ENCODE measurements around the gene CXXC4. TPM values are rescaled to one million over a fixed set of nuclear protein-coding genes. Genes with fewer than 3 reads are reported as not detected.

CXXC4 gene
- total and polyA plus RNA-seq, 2 experiments from 2014 or later = 1.6 to 3.0 TPM

GRCh38 chr4:104494185-104494584, 509 bp downstream of the CXXC4 start (continued):
- no peak for TF ChIP-seq CTCF (conservative IDR thresholded peaks at IDR 0.05; ENCODE audit: low read depth in 2 of 2)
- TF ChIP-seq STAT1 (IDR thresholded peaks at IDR 0.05; ENCODE audit: unreplicated experiment) = no peak
- TF ChIP-seq POLR2AphosphoS5 (IDR thresholded peaks at IDR 0.05; ENCODE audit: low read depth) = no peak
- TF ChIP-seq REST (IDR thresholded peaks at IDR 0.05; ENCODE audit: unreplicated experiment) = no peak
- no peak for TF ChIP-seq JUNB (IDR thresholded peaks at IDR 0.05; ENCODE audit: unreplicated experiment)

- DNase-seq (ENCODE audit: low spot score) = no peak
- Histone ChIP-seq H3K4me3 (peak overlapping the region; percentile 91), H3K4me1 (ENCODE audit: insufficient read depth) (peaks cover 36% of the 10 kb centered on the region), H3K27me3 (ENCODE audit: insufficient read depth) (peaks cover 47% of the 10 kb centered on the region), H3K9me2 (ENCODE audit: insufficient read depth) (no peaks in the 10 kb centered on the region), H3K79me2 (replicated peaks; ENCODE audit: insufficient read depth) (no peaks in the 10 kb centered on the region), H3F3A (replicated peaks; ENCODE audit: low read depth) (peaks cover 13% of the 10 kb centered on the region; the same call in 1 of the 2 replicates), H2AFZ (no peak overlapping the region), H3K4me2 (peak overlapping the region; percentile 93), H4K20me1 (replicated peaks; ENCODE audit: insufficient read depth) (no peaks in the 10 kb centered on the region), H3K27ac (ENCODE audit: low read depth) (no peak overlapping the region), H3K36me3 (ENCODE audit: insufficient read depth) (no peaks in the 10 kb centered on the region)
- H3K36me3 Mint-ChIP-seq (ENCODE audit: low read depth) = no peaks in the 10 kb centered on the region
- H3K27me3 Mint-ChIP-seq (ENCODE audit: insufficient read depth, low read depth, poor library complexity) = peaks cover 27% of the 10 kb centered on the region
- H3K4me3 Mint-ChIP-seq = peak overlapping the region; percentile 91
- H3K4me1 Mint-ChIP-seq = peaks cover 50% of the 10 kb centered on the region
- no peak overlapping the region for H3K27ac Mint-ChIP-seq
- peak; percentile 3; the same call in 2 of the 3 replicates for ATAC-seq
- no peaks in the 10 kb centered on the region; the same call in 2 of the 3 replicates for H3K9me3 Mint-ChIP-seq
- TF ChIP-seq STAT1 (IDR thresholded peaks at IDR 0.05; ENCODE audit: unreplicated experiment) (no peak), REST (IDR thresholded peaks at IDR 0.05; ENCODE audit: unreplicated experiment) (no peak), POLR2AphosphoS5 (IDR thresholded peaks at IDR 0.05; ENCODE audit: low read depth) (peak; percentile 38; the same call in 1 of the 2 replicates), NANOG (IDR thresholded peaks at IDR 0.05; ENCODE audit: borderline replicate concordance) (peak; percentile 46; the same call in 1 of the 2 replicates), CTCF (conservative IDR thresholded peaks at IDR 0.05; ENCODE audit: low read depth in 2 of 2) (no peak), EZH2 (IDR thresholded peaks at IDR 0.05; ENCODE audit: low read depth, unreplicated experiment) (no peak)
Observed at GRCh38 chr4:104493081-104493831, 1.4 kb downstream of the CXXC4 start.
